Lung (tissue), 12 donors: Measurements from ENCODE around the gene ARMC5. TPM values are rescaled to one million over a fixed set of nuclear protein-coding genes. Genes with fewer than 3 reads are reported as not detected.

Source experiments
- ATAC-seq: fragments of 200-7000 bp; cut with Tn5 transposase; one replicate; pipeline ENCODE4 v1.9.1; 2020; ENCODE audit warnings: moderate number of reproducible peaks; ENCODE audit not compliant: insufficient read depth, low FRiP score
- DNase-seq, 3 donors: peaks; one replicate each; pipeline ENCODE4 v3.0.0-alpha.2; 2013 to 2017
- H3K27ac ChIP-seq, 2 donors: one replicate each; pipeline ENCODE4 v1.5.1; 2013; ENCODE audit warnings: mild to moderate bottlenecking in 2 of 2, moderate library complexity in 2 of 2, control low read depth in 1 of 2, inconsistent platforms in 1 of 2, low read depth in 1 of 2, low read length in 1 of 2
- H3K27me3 ChIP-seq, 3 donors: one replicate each; pipeline ENCODE4 v1.5.1; 2013; ENCODE audit warnings: low read length in 2 of 3; ENCODE audit not compliant: control insufficient read depth in 3 of 3, insufficient read depth in 3 of 3
- H3K36me3 ChIP-seq, 4 donors: one replicate each; pipeline ENCODE4 v1.5.1; 2013; ENCODE audit warnings: low read length in 4 of 4, mild to moderate bottlenecking in 1 of 4, moderate library complexity in 1 of 4; ENCODE audit not compliant: control insufficient read depth in 4 of 4, insufficient read depth in 4 of 4
- H3K4me1 ChIP-seq, 5 donors: one replicate each; pipeline ENCODE4 v1.5.1; 2013; ENCODE audit warnings: low read length in 5 of 5, mild to moderate bottlenecking in 2 of 5, moderate library complexity in 1 of 5; ENCODE audit not compliant: control insufficient read depth in 5 of 5, insufficient read depth in 5 of 5
- H3K4me3 ChIP-seq: one replicate; pipeline ENCODE4 v1.5.1; 2013; ENCODE audit warnings: mild to moderate bottlenecking, control low read depth, moderate library complexity
- H3K9ac ChIP-seq, 2 donors: one replicate each; pipeline ENCODE4 v1.5.1; 2013; ENCODE audit warnings: low read length in 2 of 2, control low read depth in 1 of 2; ENCODE audit not compliant: insufficient read depth in 1 of 2
- H3K9me3 ChIP-seq, 4 donors: one replicate each; pipeline ENCODE4 v1.5.1; 2013; ENCODE audit warnings: low read length in 3 of 4, mild to moderate bottlenecking in 1 of 4, moderate library complexity in 1 of 4; ENCODE audit not compliant: control insufficient read depth in 4 of 4, insufficient read depth in 3 of 4
- WGBS, 2 donors: extraction: QIAGEN DNeasy Blood & Tissue Kit; methylation state at CpG; one replicate each; pipeline ENCODE4 v1.1.7; 2013; 5-methylcytosine and 5-hydroxymethylcytosine counted together
- polyA plus RNA-seq, 2 donors: library from polyadenylated mRNA; stranded (reverse); fragments of 200-250 nt; gene quantifications; one replicate each; pipeline ENCODE4 v1.2.1, GENCODE V29; 2013
- total RNA-seq, 2 donors: library from RNA; depleted of rRNA in 1 of 2; stranded (reverse); fragments of >200 nt in 1 of 2; gene quantifications; one replicate each; pipeline ENCODE4 v1.2.1, GENCODE V29; 2014 to 2021
- TF ChIP-seq, protein P1 (sequence below): IDR thresholded peaks from 2 replicates; pipeline ENCODE4 v1.5.1; 2012; ENCODE audit warnings: mild to moderate bottlenecking; ENCODE audit errors: control extremely low read depth, extremely low read depth
- donor health status: control.
- donor health status: control.
- donor health status: Bipolar disorder and iron deficiency.
- donor health status: healthy.
- donor health status: DM: yes; HTN: yes; CAD: no.

Gene ARMC5
- total and polyA plus RNA-seq, 4 donors = 8.2 to 16.7 (median 12.3) TPM

DNA sequence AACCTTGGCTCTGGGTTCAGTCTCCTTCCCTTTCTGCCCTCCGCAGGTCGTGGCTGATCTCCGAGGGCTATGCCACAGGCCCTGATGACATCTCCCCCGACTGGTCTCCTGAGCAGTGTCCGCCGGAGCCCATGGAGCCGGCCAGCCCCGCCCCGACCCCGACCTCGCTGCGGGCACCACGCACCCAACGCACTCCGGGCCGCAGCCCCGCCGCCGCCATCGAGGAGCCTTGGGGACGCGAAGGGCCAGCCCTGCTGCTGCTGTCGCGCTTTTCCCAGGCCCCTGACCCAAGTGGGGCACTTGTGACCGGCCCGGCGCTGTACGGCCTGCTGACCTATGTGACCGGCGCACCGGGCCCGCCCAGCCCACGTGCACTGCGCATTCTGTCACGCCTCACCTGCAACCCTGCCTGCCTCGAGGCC is 5.1 kb downstream of the ARMC5 start:
- no peaks in the 10 kb centered on the region for H3K9me3 ChIP-seq
- DNase-seq = no peak
- peaks cover 0 to 8% (median 5%) of the 10 kb centered on the region in 5 donors for H3K4me1 ChIP-seq
- 95 to 97% methylated on average over 36 of the region's 36 CpGs for WGBS, 2 donors
- no peak overlapping the region for H3K9ac ChIP-seq
- H3K36me3 ChIP-seq = peaks cover 3 to 39% (median 9%) of the 10 kb centered on the region in 4 donors
- no peak overlapping the region for H3K27ac ChIP-seq
- ATAC-seq = no peak
- TF ChIP-seq, protein P1, sequence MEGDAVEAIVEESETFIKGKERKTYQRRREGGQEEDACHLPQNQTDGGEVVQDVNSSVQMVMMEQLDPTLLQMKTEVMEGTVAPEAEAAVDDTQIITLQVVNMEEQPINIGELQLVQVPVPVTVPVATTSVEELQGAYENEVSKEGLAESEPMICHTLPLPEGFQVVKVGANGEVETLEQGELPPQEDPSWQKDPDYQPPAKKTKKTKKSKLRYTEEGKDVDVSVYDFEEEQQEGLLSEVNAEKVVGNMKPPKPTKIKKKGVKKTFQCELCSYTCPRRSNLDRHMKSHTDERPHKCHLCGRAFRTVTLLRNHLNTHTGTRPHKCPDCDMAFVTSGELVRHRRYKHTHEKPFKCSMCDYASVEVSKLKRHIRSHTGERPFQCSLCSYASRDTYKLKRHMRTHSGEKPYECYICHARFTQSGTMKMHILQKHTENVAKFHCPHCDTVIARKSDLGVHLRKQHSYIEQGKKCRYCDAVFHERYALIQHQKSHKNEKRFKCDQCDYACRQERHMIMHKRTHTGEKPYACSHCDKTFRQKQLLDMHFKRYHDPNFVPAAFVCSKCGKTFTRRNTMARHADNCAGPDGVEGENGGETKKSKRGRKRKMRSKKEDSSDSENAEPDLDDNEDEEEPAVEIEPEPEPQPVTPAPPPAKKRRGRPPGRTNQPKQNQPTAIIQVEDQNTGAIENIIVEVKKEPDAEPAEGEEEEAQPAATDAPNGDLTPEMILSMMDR = no peak
- H3K27me3 ChIP-seq = no peaks in the 10 kb centered on the region
- no peak overlapping the region for H3K4me3 ChIP-seq

DNA sequence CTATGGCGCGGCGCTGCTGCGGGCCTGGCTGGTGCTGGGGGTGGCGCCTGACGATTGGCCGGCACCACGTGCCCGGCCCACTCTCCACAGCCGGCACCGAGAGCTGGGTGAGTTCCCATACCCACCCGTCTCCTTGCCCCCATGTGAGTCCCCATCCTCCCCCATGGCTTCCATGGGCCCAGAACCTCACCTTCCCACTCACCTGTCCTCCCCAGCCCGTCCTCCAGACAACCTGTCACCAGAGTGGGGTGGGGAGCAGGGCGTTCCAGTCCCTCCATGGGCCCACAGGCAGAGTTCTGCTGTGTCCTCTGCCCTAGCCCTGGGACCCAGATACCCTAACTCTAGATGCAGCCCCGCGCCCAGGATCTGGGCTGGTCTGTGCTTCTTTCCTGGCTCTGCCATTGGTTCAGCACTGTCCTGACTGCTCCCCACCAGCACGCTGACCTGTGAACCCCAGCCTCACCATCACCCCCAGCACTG is 5.5 kb downstream of the ARMC5 start:
- 93 to 95% methylated on average over 14 to 17 of the region's 17 CpGs for WGBS, 2 donors
- no peaks in the 10 kb centered on the region for H3K9me3 ChIP-seq

DNA sequence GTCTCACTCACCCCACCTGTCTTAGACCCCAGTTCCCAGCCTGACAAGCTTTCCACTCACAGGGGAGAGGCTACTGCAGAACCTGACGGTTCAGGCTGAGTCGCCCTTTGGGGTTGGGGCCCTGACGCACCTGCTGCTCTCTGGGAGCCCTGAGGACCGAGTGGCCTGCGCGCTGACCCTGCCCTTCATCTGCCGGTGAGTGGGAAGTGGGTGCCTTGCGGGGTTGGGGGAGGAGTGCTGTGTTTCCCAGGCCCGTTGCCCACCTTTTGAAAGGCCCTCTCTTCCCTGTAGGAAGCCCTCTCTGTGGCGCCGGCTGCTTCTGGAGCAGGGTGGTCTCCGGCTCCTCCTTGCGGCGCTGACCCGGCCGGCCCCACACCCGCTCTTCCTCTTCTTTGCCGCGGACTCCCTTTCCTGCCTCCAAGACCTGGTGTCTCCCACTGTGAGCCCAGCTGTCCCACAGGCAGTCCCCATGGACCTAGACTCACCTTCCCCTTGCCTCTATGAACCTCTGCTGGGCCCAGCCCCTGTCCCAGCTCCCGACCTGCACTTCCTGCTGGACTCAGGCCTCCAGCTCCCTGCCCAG is 6.6 kb downstream of the ARMC5 start:
- Histone ChIP-seq H3K9me3 (no peaks in the 10 kb centered on the region), H3K4me3 (no peak overlapping the region), H3K27ac (no peak overlapping the region), H3K36me3 (peaks cover 3 to 39% (median 9%) of the 10 kb centered on the region in 4 donors), H3K27me3 (no peaks in the 10 kb centered on the region), H3K9ac (no peak overlapping the region), H3K4me1 (peaks cover 0 to 2% (median 0%) of the 10 kb centered on the region in 5 donors)
- ATAC-seq (no peak), DNase-seq (no peak)
- TF ChIP-seq, protein P1 = no peak
- WGBS, 2 donors = 73 to 94% methylated on average over 20 of the region's 20 CpGs

More for the DNA sequence above, 5.5 kb downstream of the ARMC5 start:
- Histone ChIP-seq H3K9ac (no peak overlapping the region), H3K27ac (no peak overlapping the region), H3K4me1 (peaks cover 0 to 8% (median 5%) of the 10 kb centered on the region in 5 donors), H3K27me3 (no peaks in the 10 kb centered on the region), H3K4me3 (no peak overlapping the region), H3K36me3 (peaks cover 3 to 39% (median 9%) of the 10 kb centered on the region in 4 donors)
- ATAC-seq (no peak), DNase-seq (no peak)
- TF ChIP-seq, protein P1 = no peak
